ENCODE measurements around the gene ANKRD17. TPM values are rescaled to one million over a fixed set of nuclear protein-coding genes. Genes with fewer than 3 reads are reported as not detected.

Gene ANKRD17
- total RNA-seq, 1 experiment from 2014 or later = 51.2 TPM

GRCh38 chr4:73037057-73037456 lies 221.5 kb downstream of the ANKRD17 start:
- TF ChIP-seq EZH2phosphoT487 (IDR thresholded peaks at IDR 0.05; ENCODE audit: borderline replicate concordance, low read length) (no peak), EZH2 (IDR thresholded peaks at IDR 0.05; ENCODE audit: low read length, unreplicated experiment) (no peak), CTCF (conservative IDR thresholded peaks at IDR 0.05; ENCODE audit: low read depth, low read length) (no peak)
- no peaks in the 10 kb centered on the region for H3F3A ChIP-seq (ENCODE audit: low read length, unreplicated experiment)
- ATAC-seq (no peak), DNase-seq (no peak)
- no peaks in the 10 kb centered on the region for H3K79me2 ChIP-seq (ENCODE audit: low read length)
- no TSS peak for BruUV-seq (replicated peaks)
- 0 out of 2 replicates have a peak, but pooled peaks cover 9% of the 10 kb centered on the region for H3K9me3 ChIP-seq (ENCODE audit: low read length)
- ChIA-PET CTCF (no interaction called here), POLR2A (ENCODE audit: unreplicated experiment) (no interaction called here)
- no peak overlapping the region for H2AFZ ChIP-seq (ENCODE audit: low read length)
- no peak overlapping the region for H3K4me3 ChIP-seq (ENCODE audit: low read length)
- no peaks in the 10 kb centered on the region for H4K20me1 ChIP-seq (ENCODE audit: low read length)
- no peak overlapping the region for H3K27ac ChIP-seq (ENCODE audit: low read length)
- H3K9ac ChIP-seq (ENCODE audit: low read length) = no peak overlapping the region
- H3K9me2 ChIP-seq (replicated peaks; ENCODE audit: low read length) = no peaks in the 10 kb centered on the region
- no peak overlapping the region for H3K4me2 ChIP-seq (ENCODE audit: low read length)
- no peaks in the 10 kb centered on the region for H3K27me3 ChIP-seq (ENCODE audit: low read length)
- intact Hi-C loops (cut with micrococcal nuclease) = loop anchor here (5.0 kb wide), 1 partner anchor 270 kb away; no protein-coding TSS in a partner anchor
- no peaks in the 10 kb centered on the region for H3K4me1 ChIP-seq (ENCODE audit: insufficient read depth, low read length)
- no peaks in the 10 kb centered on the region for H3K36me3 ChIP-seq (ENCODE audit: low read depth, low read length)

- Histone ChIP-seq H3K4me3 (ENCODE audit: low read length) (no peak overlapping the region), H3F3A (ENCODE audit: low read length, unreplicated experiment) (no peaks in the 10 kb centered on the region), H3K79me2 (ENCODE audit: low read length) (no peaks in the 10 kb centered on the region), H3K9me2 (replicated peaks; ENCODE audit: low read length) (no peaks in the 10 kb centered on the region), H4K20me1 (ENCODE audit: low read length) (no peaks in the 10 kb centered on the region), H3K36me3 (ENCODE audit: low read depth, low read length) (no peaks in the 10 kb centered on the region), H3K27me3 (ENCODE audit: low read length) (no peaks in the 10 kb centered on the region), H3K9me3 (ENCODE audit: low read length) (0 out of 2 replicates have a peak, but pooled peaks cover 9% of the 10 kb centered on the region), H3K4me2 (ENCODE audit: low read length) (no peak overlapping the region), H3K27ac (ENCODE audit: low read length) (no peak overlapping the region), H3K9ac (ENCODE audit: low read length) (no peak overlapping the region), H2AFZ (ENCODE audit: low read length) (no peak overlapping the region), H3K4me1 (ENCODE audit: insufficient read depth, low read length) (no peaks in the 10 kb centered on the region)
- ChIA-PET POLR2A (ENCODE audit: unreplicated experiment) (no interaction called here), CTCF (no interaction called here)
- no TSS peak for BruUV-seq (replicated peaks)
- DNase-seq (no peak), ATAC-seq (no peak)
- intact Hi-C loops (cut with micrococcal nuclease) = loop anchor here (5.0 kb wide), 1 partner anchor 271 kb away; no protein-coding TSS in a partner anchor
- TF ChIP-seq EZH2phosphoT487 (IDR thresholded peaks at IDR 0.05; ENCODE audit: borderline replicate concordance, low read length) (no peak), EZH2 (IDR thresholded peaks at IDR 0.05; ENCODE audit: low read length, unreplicated experiment) (no peak), CTCF (conservative IDR thresholded peaks at IDR 0.05; ENCODE audit: low read depth, low read length) (no peak)
Observed at GRCh38 chr4:73036123-73036522, 222.5 kb downstream of the ANKRD17 start.

GRCh38 chr4:73034896-73035295 lies 223.7 kb downstream of the ANKRD17 start:
- H3K27me3 ChIP-seq (ENCODE audit: low read length) = no peaks in the 10 kb centered on the region
- ATAC-seq = no peak
- no peak overlapping the region for H3K9ac ChIP-seq (ENCODE audit: low read length)
- H3K4me2 ChIP-seq (ENCODE audit: low read length) = no peak overlapping the region
- no peaks in the 10 kb centered on the region for H3K79me2 ChIP-seq (ENCODE audit: low read length)
- ChIA-PET POLR2A (ENCODE audit: unreplicated experiment) (no interaction called here), CTCF (no interaction called here)
- no peak for DNase-seq
- H3K4me3 ChIP-seq (ENCODE audit: low read length) = no peak overlapping the region
- H3K9me2 ChIP-seq (replicated peaks; ENCODE audit: low read length) = no peaks in the 10 kb centered on the region
- H3K9me3 ChIP-seq (ENCODE audit: low read length) = peaks cover 15% of the 10 kb centered on the region; the same call in 1 of the 2 replicates
- TF ChIP-seq EZH2 (IDR thresholded peaks at IDR 0.05; ENCODE audit: low read length, unreplicated experiment) (no peak), CTCF (conservative IDR thresholded peaks at IDR 0.05; ENCODE audit: low read depth, low read length) (no peak), EZH2phosphoT487 (IDR thresholded peaks at IDR 0.05; ENCODE audit: borderline replicate concordance, low read length) (no peak)
- H2AFZ ChIP-seq (ENCODE audit: low read length) = no peak overlapping the region
- H3K4me1 ChIP-seq (ENCODE audit: insufficient read depth, low read length) = no peaks in the 10 kb centered on the region
- no peaks in the 10 kb centered on the region for H3F3A ChIP-seq (ENCODE audit: low read length, unreplicated experiment)
- intact Hi-C loops (cut with micrococcal nuclease) = loop anchor here (5.0 kb wide), 1 partner anchor 272 kb away; no protein-coding TSS in a partner anchor
- H3K36me3 ChIP-seq (ENCODE audit: low read depth, low read length) = no peaks in the 10 kb centered on the region
- no peak overlapping the region for H3K27ac ChIP-seq (ENCODE audit: low read length)
- no peaks in the 10 kb centered on the region for H4K20me1 ChIP-seq (ENCODE audit: low read length)
- no TSS peak for BruUV-seq (replicated peaks)
